Fibroblast of mammary gland (primary cell): ENCODE data around the gene CCNH.
A peak's percentile ranks its signal among the peaks of the same experiment; 100 is the strongest.

Source experiments
- DNase-seq: peaks from one replicate; pipeline ENCODE4 v3.0.0-alpha.2; 2010; ENCODE audit warnings: low read depth
- H3K4me3 ChIP-seq: 2 replicates; pipeline ENCODE4 v1.5.1; 2011; ENCODE audit warnings: low read depth, mild to moderate bottlenecking, low read length, moderate library complexity; ENCODE audit not compliant: control insufficient read depth
- CTCF ChIP-seq: conservative IDR thresholded peaks from 2 replicates; pipeline ENCODE4 v1.5.1; 2011; ENCODE audit warnings: low read depth, low read length, inconsistent platforms; ENCODE audit not compliant: control insufficient read depth, insufficient read depth

CCNH gene

GRCh38 chr5:87412630-87413342 lies at the start of gene CCNH:
CCNH (minus strand) TSS chr5:87412930; CDS start chr5:87412794, 136 bp downstream.
- TF ChIP-seq CTCF, result no peak
- DNase-seq, result peak; percentile 98
- peak within 1 kb of the TSS; percentile 100 for H3K4me3 ChIP-seq

DNA sequence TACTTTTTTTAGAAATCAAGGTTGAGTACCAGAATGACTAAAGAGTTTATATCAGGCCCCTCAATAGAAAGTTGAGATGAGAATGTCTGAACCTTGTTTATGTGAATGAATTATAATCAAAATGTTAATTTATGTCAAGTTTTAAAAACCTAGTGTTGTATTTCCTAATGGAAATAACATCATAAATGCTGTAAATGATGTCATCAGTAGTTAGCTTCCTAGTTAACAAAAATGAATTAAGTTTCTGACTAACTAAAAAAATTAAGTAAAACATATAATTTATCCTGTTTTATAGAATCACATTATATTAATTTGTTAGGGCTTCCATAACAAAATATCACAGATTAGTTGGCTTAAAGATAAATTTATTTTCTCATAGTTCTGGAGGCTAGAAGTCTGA lies 45.0 kb upstream of the CCNH start:
- H3K4me3 ChIP-seq, result no peak overlapping the region
- no peak for TF ChIP-seq CTCF
- no peak for DNase-seq

DNA sequence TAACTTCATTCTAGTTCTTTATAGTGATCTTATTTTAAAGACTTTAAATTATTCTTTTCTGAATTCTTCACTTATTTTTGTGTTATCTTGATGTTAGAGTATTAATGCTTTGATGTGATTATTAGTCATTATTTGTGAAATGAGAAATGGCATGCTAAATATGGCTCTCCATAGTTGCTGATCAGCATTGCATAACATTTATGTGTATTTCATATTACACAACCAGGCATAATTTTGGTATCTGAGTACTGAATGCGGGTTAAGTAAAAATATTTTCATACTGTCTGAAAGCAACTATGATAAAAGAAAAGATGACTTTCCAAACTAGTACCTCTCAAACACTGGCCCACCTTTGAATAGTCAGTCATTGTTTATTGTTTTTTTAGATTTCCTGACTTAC lies 41.1 kb upstream of the CCNH start:
- no peak overlapping the region for H3K4me3 ChIP-seq
- no peak for TF ChIP-seq CTCF
- DNase-seq, result no peak

- no peak for DNase-seq
- no peak overlapping the region for H3K4me3 ChIP-seq
- no peak for TF ChIP-seq CTCF
Measured at GRCh38 chr5:87452837-87453236, 40.1 kb upstream of the CCNH start.

- DNase-seq, result no peak
- H3K4me3 ChIP-seq, result no peak overlapping the region
- TF ChIP-seq CTCF, result no peak
Measured at GRCh38 chr5:87442419-87442818, 29.7 kb upstream of the CCNH start.

DNA sequence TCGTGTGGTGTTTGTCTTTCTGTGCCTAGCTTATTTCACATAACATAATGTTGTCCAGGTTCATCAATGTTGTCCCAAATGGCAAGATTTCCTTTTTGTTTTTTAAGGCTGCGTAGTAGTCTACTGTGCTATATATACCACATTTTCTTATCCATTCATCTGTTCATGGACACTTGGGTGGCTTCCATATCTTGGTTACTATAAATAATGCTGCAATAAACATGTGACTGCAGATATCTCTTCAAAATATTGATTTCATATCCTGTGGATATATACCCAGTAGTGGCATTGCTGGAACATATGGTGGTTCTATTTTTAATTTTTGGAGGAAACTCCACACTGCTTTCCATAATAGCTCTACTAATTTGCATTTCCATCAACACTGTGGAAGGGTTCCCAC lies 25.5 kb upstream of the CCNH start:
- no peak overlapping the region for H3K4me3 ChIP-seq
- no peak for DNase-seq
- no peak for TF ChIP-seq CTCF
